Measurements from ENCODE around the gene STRA8. TPM values are rescaled to one million over a fixed set of nuclear protein-coding genes. Genes with fewer than 3 reads are reported as not detected.

Gene STRA8
- total and polyA plus RNA-seq, 2 donors from 2014 or later: 0.43 TPM; not detected in 1

DNA sequence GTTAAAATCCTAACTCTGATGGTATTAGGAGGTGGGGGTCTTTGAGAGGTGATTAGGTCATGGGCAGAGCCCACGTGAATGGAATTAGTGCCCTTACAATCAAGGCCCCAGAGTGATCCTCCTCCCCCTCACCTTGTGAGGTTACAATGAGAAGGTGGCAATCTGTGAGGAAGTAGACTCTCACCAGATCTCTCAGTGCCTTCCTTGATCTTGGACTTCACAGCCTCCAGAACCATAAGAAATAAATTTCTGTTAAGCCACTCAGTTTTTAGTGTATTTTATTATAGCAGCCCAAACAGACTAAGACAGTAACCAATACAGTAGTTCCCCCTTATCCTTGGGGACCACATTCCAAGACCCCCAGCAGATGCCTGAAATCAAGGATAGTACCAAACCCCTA lies 32.0 kb downstream of the STRA8 start:
- no peak overlapping the region for H3K27ac ChIP-seq (ENCODE audit: low read depth in 2 of 2, low read length in 2 of 2)
- no peaks in the 10 kb centered on the region for H3K9me3 ChIP-seq (ENCODE audit: control insufficient read depth in 2 of 3, insufficient read depth in 1 of 3, low read length in 3 of 3)
- no peaks in the 10 kb centered on the region for H3K4me1 ChIP-seq (ENCODE audit: control insufficient read depth in 2 of 3, insufficient read depth in 2 of 3, low read depth in 1 of 3, low read length in 3 of 3)
- FAIRE-seq (no peak), DNase-seq (no peak)
- H3K4me3 ChIP-seq (ENCODE audit: low read length in 3 of 3): no peak overlapping the region
- no peaks in the 10 kb centered on the region for H3K27me3 ChIP-seq (ENCODE audit: control insufficient read depth, insufficient read depth, low read length)
- TF ChIP-seq, protein P1, sequence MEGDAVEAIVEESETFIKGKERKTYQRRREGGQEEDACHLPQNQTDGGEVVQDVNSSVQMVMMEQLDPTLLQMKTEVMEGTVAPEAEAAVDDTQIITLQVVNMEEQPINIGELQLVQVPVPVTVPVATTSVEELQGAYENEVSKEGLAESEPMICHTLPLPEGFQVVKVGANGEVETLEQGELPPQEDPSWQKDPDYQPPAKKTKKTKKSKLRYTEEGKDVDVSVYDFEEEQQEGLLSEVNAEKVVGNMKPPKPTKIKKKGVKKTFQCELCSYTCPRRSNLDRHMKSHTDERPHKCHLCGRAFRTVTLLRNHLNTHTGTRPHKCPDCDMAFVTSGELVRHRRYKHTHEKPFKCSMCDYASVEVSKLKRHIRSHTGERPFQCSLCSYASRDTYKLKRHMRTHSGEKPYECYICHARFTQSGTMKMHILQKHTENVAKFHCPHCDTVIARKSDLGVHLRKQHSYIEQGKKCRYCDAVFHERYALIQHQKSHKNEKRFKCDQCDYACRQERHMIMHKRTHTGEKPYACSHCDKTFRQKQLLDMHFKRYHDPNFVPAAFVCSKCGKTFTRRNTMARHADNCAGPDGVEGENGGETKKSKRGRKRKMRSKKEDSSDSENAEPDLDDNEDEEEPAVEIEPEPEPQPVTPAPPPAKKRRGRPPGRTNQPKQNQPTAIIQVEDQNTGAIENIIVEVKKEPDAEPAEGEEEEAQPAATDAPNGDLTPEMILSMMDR (IDR thresholded peaks at IDR 0.05; ENCODE audit: borderline replicate concordance, extremely low read depth, insufficient read depth): no peak
- H3K36me3 ChIP-seq (ENCODE audit: control insufficient read depth in 2 of 3, insufficient read depth in 3 of 3, low read length in 3 of 3): no peaks in the 10 kb centered on the region
- H3K9ac ChIP-seq (ENCODE audit: low read length in 3 of 3): no peak overlapping the region
- intact Hi-C loops (cut with DNase I): no loop called here

DNA sequence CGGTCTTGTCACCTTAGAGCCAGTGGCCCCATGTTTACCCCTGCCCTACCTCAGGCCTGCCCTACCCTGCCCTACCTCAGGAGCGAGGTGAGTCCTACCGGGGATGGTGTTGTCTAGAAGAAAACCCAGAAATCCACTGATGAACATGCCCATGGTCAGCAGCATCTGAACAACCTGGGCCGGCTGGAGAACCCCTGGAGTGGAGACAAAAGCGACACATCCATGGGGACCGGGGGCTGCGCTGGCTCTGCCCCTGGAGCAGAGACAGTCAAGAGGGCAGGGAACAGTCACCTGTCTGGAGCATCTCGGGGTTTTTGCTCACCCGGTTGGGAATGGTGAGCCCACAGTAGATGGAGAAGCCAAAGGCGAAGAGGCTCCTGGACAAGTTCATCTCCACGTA lies 36.3 kb downstream of the STRA8 start:
- no peak for DNase-seq

DNA sequence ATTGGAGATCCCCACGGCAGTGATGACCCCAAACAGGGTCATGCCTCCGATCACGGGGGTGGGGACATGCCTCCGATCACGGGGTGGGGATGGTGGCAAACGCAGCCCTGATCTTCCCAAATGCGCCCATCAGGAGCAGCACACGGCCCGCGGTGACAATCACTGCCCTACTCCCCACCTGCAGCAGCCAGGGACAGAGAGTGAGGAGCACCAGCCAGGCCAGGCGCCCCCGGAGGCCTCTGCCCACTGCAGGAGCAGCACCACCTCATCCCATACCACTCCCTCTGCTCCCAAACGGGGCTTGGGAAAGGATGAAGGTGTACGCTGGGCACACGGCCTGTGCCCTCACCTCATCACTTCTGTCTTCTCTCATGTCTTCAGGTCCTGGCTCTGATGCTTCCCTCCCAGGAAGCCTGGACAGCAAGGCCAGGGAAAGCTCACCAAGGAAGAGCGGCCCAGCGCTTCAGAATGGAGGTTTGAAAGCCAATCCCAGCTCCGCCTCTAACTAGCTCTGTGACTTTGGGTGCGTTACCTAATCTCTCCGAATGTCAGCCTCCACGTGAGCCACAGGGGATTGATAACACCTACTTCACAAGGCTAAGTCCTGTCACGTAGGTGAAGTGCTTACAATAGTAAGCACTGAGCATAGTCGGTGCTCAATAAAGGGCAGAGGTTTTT lies 37.1 kb downstream of the STRA8 start:
- no peak overlapping the region for H3K4me3 ChIP-seq (ENCODE audit: low read length in 3 of 3)
- H3K27me3 ChIP-seq (ENCODE audit: control insufficient read depth, insufficient read depth, low read length): no peaks in the 10 kb centered on the region
- no peak for DNase-seq
- TF ChIP-seq, protein P1 (IDR thresholded peaks at IDR 0.05; ENCODE audit: borderline replicate concordance, extremely low read depth, insufficient read depth): no peak
- intact Hi-C loops (cut with DNase I): no loop called here
- FAIRE-seq: no peak
- no peaks in the 10 kb centered on the region for H3K4me1 ChIP-seq (ENCODE audit: control insufficient read depth in 2 of 3, insufficient read depth in 2 of 3, low read depth in 1 of 3, low read length in 3 of 3)
- H3K9ac ChIP-seq (ENCODE audit: low read length in 3 of 3): no peak overlapping the region
- H3K27ac ChIP-seq (ENCODE audit: low read depth in 2 of 2, low read length in 2 of 2): no peak overlapping the region
- H3K36me3 ChIP-seq (ENCODE audit: control insufficient read depth in 2 of 3, insufficient read depth in 3 of 3, low read length in 3 of 3): no peaks in the 10 kb centered on the region
- H3K9me3 ChIP-seq (ENCODE audit: control insufficient read depth in 2 of 3, insufficient read depth in 1 of 3, low read length in 3 of 3): no peaks in the 10 kb centered on the region

More for the DNA sequence above, 36.3 kb downstream of the STRA8 start:
- no peak for FAIRE-seq
- no peaks in the 10 kb centered on the region for H3K4me1 ChIP-seq (ENCODE audit: control insufficient read depth in 2 of 3, insufficient read depth in 2 of 3, low read depth in 1 of 3, low read length in 3 of 3)
- no peak overlapping the region for H3K9ac ChIP-seq (ENCODE audit: low read length in 3 of 3)
- no peak overlapping the region for H3K27ac ChIP-seq (ENCODE audit: low read depth in 2 of 2, low read length in 2 of 2)
- no peaks in the 10 kb centered on the region for H3K9me3 ChIP-seq (ENCODE audit: control insufficient read depth in 2 of 3, insufficient read depth in 1 of 3, low read length in 3 of 3)
- no peak overlapping the region for H3K4me3 ChIP-seq (ENCODE audit: low read length in 3 of 3)
- intact Hi-C loops (cut with DNase I): no loop called here
- TF ChIP-seq, protein P1 (IDR thresholded peaks at IDR 0.05; ENCODE audit: borderline replicate concordance, extremely low read depth, insufficient read depth): no peak
- H3K36me3 ChIP-seq (ENCODE audit: control insufficient read depth in 2 of 3, insufficient read depth in 3 of 3, low read length in 3 of 3): no peaks in the 10 kb centered on the region
- no peaks in the 10 kb centered on the region for H3K27me3 ChIP-seq (ENCODE audit: control insufficient read depth, insufficient read depth, low read length)

DNA sequence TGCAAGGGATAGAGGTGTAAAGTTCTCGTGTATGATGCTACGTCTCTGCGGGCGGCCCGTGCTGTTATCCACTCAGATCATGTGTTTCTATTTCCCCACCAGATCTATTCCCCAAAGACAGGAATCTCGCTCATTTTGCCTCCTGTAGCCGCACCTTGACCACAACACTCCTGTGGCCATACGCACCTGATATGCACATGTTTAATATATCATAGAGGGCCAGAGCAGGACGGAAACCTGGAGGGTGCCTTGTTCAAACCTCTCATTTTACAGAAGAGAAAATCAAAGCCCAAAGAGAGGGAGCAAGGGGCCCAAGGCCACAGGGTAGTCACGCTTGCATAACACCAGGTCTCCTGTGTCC lies 37.6 kb downstream of the STRA8 start:
- H3K9ac ChIP-seq (ENCODE audit: low read length in 3 of 3): no peak overlapping the region
- no peaks in the 10 kb centered on the region for H3K27me3 ChIP-seq (ENCODE audit: control insufficient read depth, insufficient read depth, low read length)
- DNase-seq: no peak
- intact Hi-C loops (cut with DNase I): no loop called here
- H3K36me3 ChIP-seq (ENCODE audit: control insufficient read depth in 2 of 3, insufficient read depth in 3 of 3, low read length in 3 of 3): no peaks in the 10 kb centered on the region
- TF ChIP-seq, protein P1 (IDR thresholded peaks at IDR 0.05; ENCODE audit: borderline replicate concordance, extremely low read depth, insufficient read depth): no peak
- H3K9me3 ChIP-seq (ENCODE audit: control insufficient read depth in 2 of 3, insufficient read depth in 1 of 3, low read length in 3 of 3): no peaks in the 10 kb centered on the region
- no peak overlapping the region for H3K4me3 ChIP-seq (ENCODE audit: low read length in 3 of 3)
- H3K27ac ChIP-seq (ENCODE audit: low read depth in 2 of 2, low read length in 2 of 2): no peak overlapping the region
- no peaks in the 10 kb centered on the region for H3K4me1 ChIP-seq (ENCODE audit: control insufficient read depth in 2 of 3, insufficient read depth in 2 of 3, low read depth in 1 of 3, low read length in 3 of 3)
- FAIRE-seq: no peak
